Endothelial cell of umbilical vein (primary cell): ENCODE measurements around the gene DPYSL4.

ENCODE experiments used
- CTCF ChIP-seq, 2 donors: IDR thresholded peaks; 1 replicate in 1 of 2; 2 replicates in 1 of 2; pipeline ENCODE4 v1.5.1; 2011; ENCODE audit warnings: low read length in 2 of 2, mild to moderate bottlenecking in 2 of 2, moderate library complexity in 2 of 2, control low read depth in 1 of 2, inconsistent platforms in 1 of 2, low read depth in 1 of 2; ENCODE audit not compliant: insufficient read depth in 1 of 2; ENCODE audit errors: extremely low read depth in 1 of 2
- EZH2 ChIP-seq: IDR thresholded peaks from 2 replicates; pipeline ENCODE4 v1.6.1; 2012; ENCODE audit warnings: borderline replicate concordance, low read depth, mild to moderate bottlenecking, moderate library complexity, low read length, inconsistent platforms; ENCODE audit not compliant: severe bottlenecking
- FOS ChIP-seq: IDR thresholded peaks from 2 replicates; pipeline ENCODE4 v1.6.1; 2011; ENCODE audit warnings: mild to moderate bottlenecking, low read length, moderate library complexity, borderline replicate concordance; ENCODE audit not compliant: insufficient read depth
- GATA2 ChIP-seq: IDR thresholded peaks from 2 replicates; pipeline ENCODE4 v1.7.0; 2011; ENCODE audit warnings: low read depth, mild to moderate bottlenecking, moderate library complexity, mixed read lengths, low read length; ENCODE audit not compliant: insufficient read length, insufficient read depth
- MAX ChIP-seq: IDR thresholded peaks from 2 replicates; pipeline ENCODE4 v1.6.1; 2011; ENCODE audit not compliant: insufficient read depth, insufficient read length
- POLR2A ChIP-seq: IDR thresholded peaks from 2 replicates; pipeline ENCODE4 v1.6.1; 2012; ENCODE audit warnings: low read depth, mild to moderate bottlenecking, control low read depth, low read length

GRCh38 chr10:132204078-132204780 lies 17.5 kb downstream of the DPYSL4 start:
- no peak for TF ChIP-seq POLR2A
- no peak for TF ChIP-seq EZH2
- no peak for TF ChIP-seq CTCF (IDR thresholded peaks at IDR 0.05; ENCODE audit: extremely low read depth in 1 of 2, insufficient read depth in 1 of 2, low read depth in 1 of 2, low read length in 2 of 2)
- TF ChIP-seq GATA2 = no peak
- TF ChIP-seq FOS = no peak
- TF ChIP-seq MAX = no peak
